SK-N-SH (cell line): Measurements from ENCODE around the gene F13B.

Experiments used
- GABPA ChIP-seq: IDR thresholded peaks from 2 replicates; pipeline ENCODE4 v1.4.0; 2012; ENCODE audit warnings: low read depth, mild to moderate bottlenecking
- MEF2A ChIP-seq: IDR thresholded peaks from 2 replicates; pipeline ENCODE4 v1.4.0; 2012; ENCODE audit warnings: low read depth, borderline replicate concordance
- POLR2AphosphoS5 ChIP-seq: IDR thresholded peaks from 2 replicates; pipeline ENCODE4 v1.6.1; 2012; ENCODE audit warnings: low read depth, low read length
- RAD21 ChIP-seq: IDR thresholded peaks from 2 replicates; pipeline ENCODE4 v1.6.1; 2012; ENCODE audit warnings: mild to moderate bottlenecking, low read length
- RFX5 ChIP-seq: IDR thresholded peaks from 2 replicates; pipeline ENCODE4 v1.6.1; 2012; ENCODE audit warnings: mild to moderate bottlenecking, improper control_type of control experiment, low read length
- SIN3A ChIP-seq: IDR thresholded peaks from 2 replicates; pipeline ENCODE4 v1.6.1; 2012; ENCODE audit warnings: low read depth, mild to moderate bottlenecking, low read length, moderate library complexity, borderline replicate concordance
- TAF1 ChIP-seq: IDR thresholded peaks from 2 replicates; pipeline ENCODE4 v1.6.1; 2012; ENCODE audit warnings: low read depth, mild to moderate bottlenecking, low read length, moderate library complexity, borderline replicate concordance
- TCF12 ChIP-seq: IDR thresholded peaks from 2 replicates; pipeline ENCODE4 v1.4.0; 2012
- TEAD4 ChIP-seq: IDR thresholded peaks from 2 replicates; pipeline ENCODE4 v1.4.0; 2012; ENCODE audit warnings: mild to moderate bottlenecking, borderline replicate concordance; ENCODE audit not compliant: insufficient read depth
- USF2 ChIP-seq: fragments of 150-350 bp; IDR thresholded peaks from 2 replicates; pipeline ENCODE4 v1.6.1; 2017; ENCODE audit warnings: antibody characterized with exemption, low read length, low read depth, borderline replicate concordance
- TF ChIP-seq, protein P1 (sequence below): fragments of 150-350 bp; IDR thresholded peaks from 2 replicates; pipeline ENCODE4 v1.6.1; 2016; ENCODE audit warnings: mild to moderate bottlenecking, low read depth, low read length
- TF ChIP-seq, protein P2 (sequence below): fragments of 200-600 bp; sonication (generic); IDR thresholded peaks from 2 replicates; pipeline ENCODE4 v1.6.1; 2017; ENCODE audit warnings: antibody characterized with exemption, mild to moderate bottlenecking, moderate library complexity
- TF ChIP-seq, protein P3 (sequence below): IDR thresholded peaks from 2 replicates; pipeline ENCODE4; 2012

GRCh38 chr1:197066719-197067456 lies at the start of gene F13B:
- TF ChIP-seq POLR2AphosphoS5: no peak
- TF ChIP-seq, protein P1, sequence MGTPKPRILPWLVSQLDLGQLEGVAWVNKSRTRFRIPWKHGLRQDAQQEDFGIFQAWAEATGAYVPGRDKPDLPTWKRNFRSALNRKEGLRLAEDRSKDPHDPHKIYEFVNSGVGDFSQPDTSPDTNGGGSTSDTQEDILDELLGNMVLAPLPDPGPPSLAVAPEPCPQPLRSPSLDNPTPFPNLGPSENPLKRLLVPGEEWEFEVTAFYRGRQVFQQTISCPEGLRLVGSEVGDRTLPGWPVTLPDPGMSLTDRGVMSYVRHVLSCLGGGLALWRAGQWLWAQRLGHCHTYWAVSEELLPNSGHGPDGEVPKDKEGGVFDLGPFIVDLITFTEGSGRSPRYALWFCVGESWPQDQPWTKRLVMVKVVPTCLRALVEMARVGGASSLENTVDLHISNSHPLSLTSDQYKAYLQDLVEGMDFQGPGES: no peak
- TF ChIP-seq TEAD4: no peak
- TF ChIP-seq TAF1: no peak
- no peak for TF ChIP-seq RFX5
- TF ChIP-seq, protein P2, sequence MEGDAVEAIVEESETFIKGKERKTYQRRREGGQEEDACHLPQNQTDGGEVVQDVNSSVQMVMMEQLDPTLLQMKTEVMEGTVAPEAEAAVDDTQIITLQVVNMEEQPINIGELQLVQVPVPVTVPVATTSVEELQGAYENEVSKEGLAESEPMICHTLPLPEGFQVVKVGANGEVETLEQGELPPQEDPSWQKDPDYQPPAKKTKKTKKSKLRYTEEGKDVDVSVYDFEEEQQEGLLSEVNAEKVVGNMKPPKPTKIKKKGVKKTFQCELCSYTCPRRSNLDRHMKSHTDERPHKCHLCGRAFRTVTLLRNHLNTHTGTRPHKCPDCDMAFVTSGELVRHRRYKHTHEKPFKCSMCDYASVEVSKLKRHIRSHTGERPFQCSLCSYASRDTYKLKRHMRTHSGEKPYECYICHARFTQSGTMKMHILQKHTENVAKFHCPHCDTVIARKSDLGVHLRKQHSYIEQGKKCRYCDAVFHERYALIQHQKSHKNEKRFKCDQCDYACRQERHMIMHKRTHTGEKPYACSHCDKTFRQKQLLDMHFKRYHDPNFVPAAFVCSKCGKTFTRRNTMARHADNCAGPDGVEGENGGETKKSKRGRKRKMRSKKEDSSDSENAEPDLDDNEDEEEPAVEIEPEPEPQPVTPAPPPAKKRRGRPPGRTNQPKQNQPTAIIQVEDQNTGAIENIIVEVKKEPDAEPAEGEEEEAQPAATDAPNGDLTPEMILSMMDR: 0 out of 2 replicates have a peak, but pooled peaks have one; percentile 19
- no peak for TF ChIP-seq USF2
- no peak for TF ChIP-seq TCF12
- TF ChIP-seq, protein P3, sequence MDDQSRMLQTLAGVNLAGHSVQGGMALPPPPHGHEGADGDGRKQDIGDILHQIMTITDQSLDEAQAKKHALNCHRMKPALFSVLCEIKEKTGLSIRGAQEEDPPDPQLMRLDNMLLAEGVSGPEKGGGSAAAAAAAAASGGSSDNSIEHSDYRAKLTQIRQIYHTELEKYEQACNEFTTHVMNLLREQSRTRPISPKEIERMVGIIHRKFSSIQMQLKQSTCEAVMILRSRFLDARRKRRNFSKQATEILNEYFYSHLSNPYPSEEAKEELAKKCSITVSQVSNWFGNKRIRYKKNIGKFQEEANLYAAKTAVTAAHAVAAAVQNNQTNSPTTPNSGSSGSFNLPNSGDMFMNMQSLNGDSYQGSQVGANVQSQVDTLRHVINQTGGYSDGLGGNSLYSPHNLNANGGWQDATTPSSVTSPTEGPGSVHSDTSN: no peak
- TF ChIP-seq MEF2A: no peak
- TF ChIP-seq SIN3A: no peak
- peak; percentile 36 for TF ChIP-seq RAD21
- TF ChIP-seq GABPA: no peak
